ENCODE data around the gene SLK.

DNA sequence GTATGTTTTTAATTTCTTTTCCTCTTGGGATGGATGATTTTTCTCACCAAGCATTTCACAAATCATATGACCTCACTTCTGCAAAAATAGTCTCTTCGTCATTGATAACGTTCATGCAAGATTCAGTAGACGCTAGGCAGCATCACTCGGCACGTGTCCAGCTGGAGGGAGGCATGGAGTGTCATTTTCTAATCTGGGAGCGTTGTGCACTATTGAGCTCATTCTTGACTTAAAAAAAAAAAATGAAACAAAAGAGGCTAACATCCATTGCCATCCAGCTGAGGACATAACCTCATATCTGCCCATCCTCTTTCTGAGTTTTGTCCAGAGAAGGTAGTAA, 62.6 kb downstream of the SLK start:
- TF ChIP-seq, protein P1, sequence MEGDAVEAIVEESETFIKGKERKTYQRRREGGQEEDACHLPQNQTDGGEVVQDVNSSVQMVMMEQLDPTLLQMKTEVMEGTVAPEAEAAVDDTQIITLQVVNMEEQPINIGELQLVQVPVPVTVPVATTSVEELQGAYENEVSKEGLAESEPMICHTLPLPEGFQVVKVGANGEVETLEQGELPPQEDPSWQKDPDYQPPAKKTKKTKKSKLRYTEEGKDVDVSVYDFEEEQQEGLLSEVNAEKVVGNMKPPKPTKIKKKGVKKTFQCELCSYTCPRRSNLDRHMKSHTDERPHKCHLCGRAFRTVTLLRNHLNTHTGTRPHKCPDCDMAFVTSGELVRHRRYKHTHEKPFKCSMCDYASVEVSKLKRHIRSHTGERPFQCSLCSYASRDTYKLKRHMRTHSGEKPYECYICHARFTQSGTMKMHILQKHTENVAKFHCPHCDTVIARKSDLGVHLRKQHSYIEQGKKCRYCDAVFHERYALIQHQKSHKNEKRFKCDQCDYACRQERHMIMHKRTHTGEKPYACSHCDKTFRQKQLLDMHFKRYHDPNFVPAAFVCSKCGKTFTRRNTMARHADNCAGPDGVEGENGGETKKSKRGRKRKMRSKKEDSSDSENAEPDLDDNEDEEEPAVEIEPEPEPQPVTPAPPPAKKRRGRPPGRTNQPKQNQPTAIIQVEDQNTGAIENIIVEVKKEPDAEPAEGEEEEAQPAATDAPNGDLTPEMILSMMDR (conservative IDR thresholded peaks at IDR 0.05; ENCODE audit: low read length), result no peak
- no peak for TF ChIP-seq EZH2phosphoT487 (IDR thresholded peaks at IDR 0.05; ENCODE audit: borderline replicate concordance)
